Measurements from ENCODE around the gene BRAF.
"Not testable (repeated sequence)": the region's sequence is repeated elsewhere in the genome, so short reads cannot be mapped to it uniquely, and the experiment has no call there.

- TF ChIP-seq, protein P1, sequence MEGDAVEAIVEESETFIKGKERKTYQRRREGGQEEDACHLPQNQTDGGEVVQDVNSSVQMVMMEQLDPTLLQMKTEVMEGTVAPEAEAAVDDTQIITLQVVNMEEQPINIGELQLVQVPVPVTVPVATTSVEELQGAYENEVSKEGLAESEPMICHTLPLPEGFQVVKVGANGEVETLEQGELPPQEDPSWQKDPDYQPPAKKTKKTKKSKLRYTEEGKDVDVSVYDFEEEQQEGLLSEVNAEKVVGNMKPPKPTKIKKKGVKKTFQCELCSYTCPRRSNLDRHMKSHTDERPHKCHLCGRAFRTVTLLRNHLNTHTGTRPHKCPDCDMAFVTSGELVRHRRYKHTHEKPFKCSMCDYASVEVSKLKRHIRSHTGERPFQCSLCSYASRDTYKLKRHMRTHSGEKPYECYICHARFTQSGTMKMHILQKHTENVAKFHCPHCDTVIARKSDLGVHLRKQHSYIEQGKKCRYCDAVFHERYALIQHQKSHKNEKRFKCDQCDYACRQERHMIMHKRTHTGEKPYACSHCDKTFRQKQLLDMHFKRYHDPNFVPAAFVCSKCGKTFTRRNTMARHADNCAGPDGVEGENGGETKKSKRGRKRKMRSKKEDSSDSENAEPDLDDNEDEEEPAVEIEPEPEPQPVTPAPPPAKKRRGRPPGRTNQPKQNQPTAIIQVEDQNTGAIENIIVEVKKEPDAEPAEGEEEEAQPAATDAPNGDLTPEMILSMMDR (IDR thresholded peaks at IDR 0.05): not testable (repeated sequence)
- not testable (repeated sequence) for TF ChIP-seq POLR2A (IDR thresholded peaks at IDR 0.05)
Observed at GRCh38 chr7:140708764-140709163, 216.0 kb downstream of the BRAF start.

Measured in prostate gland (tissue), 2 donors.